Smooth muscle cell of the brain vasculature (primary cell): ENCODE measurements around the gene DIP2C.
"Not testable (repeated sequence)": the region's sequence is repeated elsewhere in the genome, so short reads cannot be mapped to it uniquely, and the experiment has no call there.

Experiments
- DNase-seq: peaks from one replicate; pipeline ENCODE4 v3.0.0-alpha.2; 2012; ENCODE audit warnings: low read depth, low spot score

The DIP2C gene

DNA sequence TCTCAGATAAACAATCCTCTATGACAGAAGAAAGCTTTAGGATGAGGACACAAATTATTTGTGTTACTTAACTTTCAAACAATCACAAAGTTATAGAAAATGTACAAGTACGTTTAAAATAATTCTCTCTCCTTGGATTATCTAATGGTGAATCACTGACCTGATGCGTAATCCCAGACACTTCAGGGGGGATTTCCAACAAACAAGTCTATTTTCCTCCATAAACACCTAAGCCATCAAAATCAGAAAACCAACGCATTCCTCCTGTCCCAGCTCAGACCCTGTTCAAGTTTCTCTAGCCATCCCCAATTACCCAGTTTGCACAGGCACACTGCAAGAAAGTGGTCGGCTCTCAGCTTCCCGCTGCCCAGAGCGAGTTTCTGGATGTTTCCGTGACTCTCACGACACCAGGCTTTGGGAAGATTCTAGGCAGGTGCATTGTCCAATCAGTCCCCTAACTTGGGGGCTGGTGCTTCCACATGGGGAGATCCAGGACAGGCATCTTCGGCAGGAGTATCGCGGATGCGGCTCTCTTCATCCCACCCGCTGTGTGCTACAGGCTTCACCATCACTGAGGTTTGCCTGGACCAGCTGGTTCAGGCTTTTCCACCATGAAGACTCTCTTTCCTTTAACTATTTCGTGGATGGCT lies 354.2 kb downstream of the DIP2C start:
- no peak for DNase-seq

- DNase-seq, result no peak
These were observed 358.3 kb downstream of the DIP2C start for GRCh38 chr10:331186-331585.

- DNase-seq, result peak; percentile 87
These were observed 359.9 kb downstream of the DIP2C start for GRCh38 chr10:329361-330099.

DNA sequence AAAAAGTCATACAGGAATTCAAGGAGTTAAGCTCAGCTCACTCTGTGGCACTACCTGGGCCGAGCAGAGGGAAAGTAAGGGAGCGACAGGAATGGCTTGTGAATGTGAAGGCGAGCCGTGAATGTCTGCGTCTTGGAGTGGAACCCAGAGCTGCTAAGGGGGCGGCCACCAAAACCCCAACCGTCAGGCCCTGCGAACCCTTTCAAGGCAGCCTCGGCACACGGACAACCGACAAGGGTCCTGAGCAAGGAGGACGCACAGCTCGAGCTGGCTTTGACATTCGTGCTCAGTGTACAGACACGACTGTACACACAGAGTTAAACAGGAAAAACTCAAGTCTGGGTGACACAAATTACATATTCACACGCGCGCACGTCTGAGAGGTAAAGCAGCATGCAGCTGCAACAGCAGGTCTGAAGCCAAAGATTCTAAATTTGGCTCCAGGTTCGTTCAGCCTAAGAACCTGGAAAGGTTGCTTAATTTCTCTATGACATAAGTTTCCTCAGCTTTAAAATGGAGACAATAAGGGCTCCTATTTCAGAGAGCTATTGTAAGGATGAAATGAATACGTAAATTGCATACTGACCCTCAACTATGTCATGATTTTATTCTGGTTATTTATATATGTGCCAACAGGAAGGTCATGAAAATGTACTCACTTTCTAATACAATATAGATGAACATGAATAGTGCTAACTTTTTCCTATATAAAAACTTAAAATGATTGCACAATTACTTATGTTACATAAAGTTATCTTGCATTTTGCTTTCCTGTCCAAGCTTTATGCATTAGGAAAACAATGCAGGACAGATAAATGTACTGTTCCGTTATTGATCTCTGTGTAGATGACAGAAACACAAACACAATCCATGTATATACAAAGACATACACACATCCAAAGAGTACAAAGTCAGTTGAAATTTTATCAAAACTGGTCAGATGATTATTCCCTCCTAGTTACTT lies 361.3 kb downstream of the DIP2C start:
- DNase-seq, result no peak

GRCh38 chr10:326894-327635 lies 362.4 kb downstream of the DIP2C start:
- no peak for DNase-seq

DNA sequence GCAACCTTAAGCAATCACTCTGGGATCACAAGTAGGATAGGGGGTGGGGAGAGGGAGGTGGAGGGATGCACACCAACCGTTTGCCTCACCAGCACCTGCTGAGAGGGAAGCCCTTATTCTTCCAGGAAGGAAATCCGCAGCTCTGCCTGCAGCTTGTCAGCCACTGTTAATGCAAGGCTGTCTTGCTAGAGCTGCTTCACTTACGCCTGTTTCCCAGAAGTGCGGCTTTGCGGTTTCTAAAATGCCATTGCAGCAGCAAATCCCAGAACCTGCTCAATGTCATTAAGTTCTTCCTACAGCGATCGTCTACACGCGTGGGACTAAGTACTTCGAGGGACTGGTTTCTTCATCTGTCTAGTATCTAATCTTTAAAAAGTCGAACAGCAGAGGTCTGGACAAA lies 363.1 kb downstream of the DIP2C start:
- no peak for DNase-seq

DNA sequence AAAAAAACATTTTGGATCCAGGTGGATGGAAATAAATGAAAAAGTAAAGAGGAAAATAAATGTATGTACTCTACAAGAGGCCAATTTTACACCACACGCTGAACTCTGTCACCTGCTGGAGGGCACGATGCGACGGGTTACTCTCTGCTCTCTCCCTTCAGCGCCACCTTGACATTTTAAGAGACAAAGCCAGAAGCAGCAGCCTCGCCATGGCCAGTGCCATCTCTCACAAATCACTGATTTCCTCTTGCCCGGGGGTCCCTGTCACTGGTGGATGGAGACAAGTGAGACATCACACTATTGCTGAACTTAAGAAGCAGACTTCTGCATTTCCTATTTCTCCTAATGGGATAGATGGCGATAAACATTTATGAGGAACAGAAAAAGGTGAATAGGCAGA lies 364.2 kb downstream of the DIP2C start:
- no peak for DNase-seq

DNA sequence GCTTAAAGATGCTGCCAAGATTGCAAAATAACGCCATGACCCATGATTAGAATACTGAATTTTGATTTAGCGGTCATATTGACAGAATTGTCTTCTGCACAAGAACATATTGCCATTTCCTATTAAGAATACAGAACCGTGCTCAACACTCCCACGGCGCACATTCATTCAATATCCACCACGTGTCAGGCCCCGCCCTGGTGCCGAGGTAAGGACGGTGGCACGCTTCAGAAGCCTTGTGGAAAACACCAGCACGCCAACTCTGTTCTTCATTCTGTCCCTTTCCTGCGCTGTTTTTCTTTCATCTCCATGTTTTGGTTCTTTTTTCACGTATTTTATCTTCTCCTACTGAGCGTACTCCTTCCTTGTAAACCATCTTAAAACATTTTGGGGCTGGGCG lies 364.9 kb downstream of the DIP2C start:
- DNase-seq, result no peak

GRCh38 chr10:323651-324293 lies 365.7 kb downstream of the DIP2C start:
- DNase-seq, result peak; percentile 78

DNA sequence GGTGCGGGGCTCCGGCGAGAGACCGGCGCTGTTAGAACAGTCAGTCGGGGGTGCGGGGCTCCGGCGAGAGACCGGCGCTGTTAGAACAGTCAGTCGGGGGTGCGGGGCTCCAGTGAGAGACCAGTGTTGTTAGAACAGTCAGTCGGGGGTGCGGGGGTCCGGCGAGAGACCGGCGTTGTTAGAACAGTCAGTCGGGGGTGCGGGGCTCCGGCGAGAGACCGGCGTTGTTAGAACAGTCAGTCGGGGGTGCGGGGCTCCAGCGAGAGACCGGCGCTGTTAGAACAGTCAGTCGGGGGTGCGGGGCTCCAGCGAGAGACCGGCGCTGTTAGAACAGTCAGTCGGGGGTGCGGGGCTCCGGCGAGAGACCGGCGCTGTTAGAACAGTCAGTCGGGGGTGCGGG lies 366.4 kb downstream of the DIP2C start:
- not testable (repeated sequence) for DNase-seq

DNA sequence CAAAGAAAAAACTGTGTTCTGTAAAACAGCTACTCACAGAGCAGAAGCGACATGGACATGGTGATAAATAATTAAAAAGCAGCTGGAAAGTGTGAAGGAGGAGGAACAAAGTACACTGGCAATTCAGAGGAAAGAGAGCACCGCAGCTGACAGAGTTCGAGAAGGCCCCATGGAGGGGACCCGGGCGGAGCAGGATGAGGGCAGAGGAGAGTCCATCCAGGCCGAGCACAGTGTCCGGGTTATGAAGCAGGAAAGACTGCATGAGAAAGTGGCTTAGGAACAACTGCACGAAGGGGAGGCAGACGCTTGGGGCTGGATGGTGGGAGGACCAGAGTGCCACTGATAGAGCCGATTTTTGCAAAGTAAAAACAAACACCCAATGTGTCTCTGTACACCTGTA lies 368.7 kb downstream of the DIP2C start:
- no peak for DNase-seq

DNA sequence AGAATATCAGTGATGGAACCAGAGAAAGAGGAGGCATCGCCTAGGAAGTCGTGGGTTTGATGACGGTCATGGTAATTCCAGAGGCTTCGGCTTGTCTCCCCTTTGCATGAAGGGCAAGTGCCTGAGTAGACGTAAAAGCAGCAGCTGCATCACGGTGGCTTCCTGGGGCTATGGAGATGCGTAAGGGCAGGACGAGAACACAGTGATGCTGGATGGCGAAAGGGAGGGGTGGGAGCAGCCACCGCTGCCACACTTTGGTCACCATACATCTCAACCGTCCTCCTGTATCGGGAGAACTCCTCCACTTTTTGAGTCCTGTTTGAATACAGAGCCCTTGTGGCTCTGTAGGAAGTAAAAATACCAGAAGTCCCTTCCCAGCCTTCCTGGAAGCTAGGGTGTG lies 371.5 kb downstream of the DIP2C start:
- DNase-seq, result no peak

- no peak for DNase-seq
These were observed 372.1 kb downstream of the DIP2C start for GRCh38 chr10:317271-317769.

DNA sequence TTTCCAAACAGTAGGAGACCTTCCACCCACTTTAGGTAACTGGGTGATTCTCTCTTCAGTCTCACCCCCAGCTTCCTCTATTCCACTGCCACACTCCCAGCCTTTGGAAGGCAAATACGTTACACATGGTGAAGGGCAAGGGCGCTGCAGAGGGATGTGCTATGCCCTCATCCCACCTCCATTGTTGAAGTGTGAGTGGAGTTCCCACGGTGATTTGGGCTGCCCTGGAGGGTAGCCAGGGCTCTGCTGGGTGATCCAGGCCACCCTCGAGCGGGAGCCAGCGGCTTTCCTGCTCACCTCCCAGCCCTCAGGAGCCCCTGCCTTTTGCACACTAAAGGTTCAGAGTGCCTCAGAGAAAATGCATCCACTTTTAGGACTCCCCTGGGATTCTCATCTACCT lies 373.1 kb downstream of the DIP2C start:
- DNase-seq, result no peak

- DNase-seq, result no peak
These were observed 374.6 kb downstream of the DIP2C start for GRCh38 chr10:314871-315270.

- no peak for DNase-seq
These were observed 375.1 kb downstream of the DIP2C start for GRCh38 chr10:314381-314780.

DNA sequence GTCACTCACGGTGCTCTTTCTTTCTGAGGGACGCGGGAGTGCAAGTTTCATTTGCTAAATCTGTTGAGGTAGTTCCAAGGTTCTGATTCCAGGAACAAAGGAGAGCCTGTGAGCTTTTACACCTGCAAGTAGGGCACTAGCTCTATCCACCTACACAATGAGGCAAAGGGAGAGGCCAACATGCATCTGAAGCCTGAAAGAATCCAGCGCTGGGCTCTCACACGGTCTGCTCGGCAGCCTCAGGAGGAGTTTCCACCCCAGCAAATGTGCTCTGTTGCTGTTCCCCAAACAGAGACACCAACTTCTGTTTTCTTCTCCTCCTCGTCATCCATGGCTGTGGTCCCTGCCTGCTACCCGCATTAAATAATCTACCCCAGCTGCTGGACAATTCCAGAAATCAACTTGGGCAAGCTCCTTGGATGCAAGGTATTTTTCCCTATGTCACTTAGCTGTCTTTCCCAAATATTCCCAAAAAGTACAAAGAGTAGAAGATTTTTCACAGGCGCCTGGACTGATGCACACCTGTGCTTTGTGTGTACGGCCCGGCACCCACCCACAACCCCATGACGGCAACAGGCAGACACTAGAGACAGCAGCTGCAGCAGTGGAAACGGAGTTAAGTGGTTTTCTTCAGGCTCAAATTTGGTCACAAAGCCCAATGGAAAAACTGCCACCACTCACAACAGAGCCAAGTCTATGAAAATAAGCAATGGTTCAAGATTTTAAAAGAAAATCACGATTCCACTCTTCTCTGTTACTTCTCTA lies 377.4 kb downstream of the DIP2C start:
- DNase-seq, result no peak

DNA sequence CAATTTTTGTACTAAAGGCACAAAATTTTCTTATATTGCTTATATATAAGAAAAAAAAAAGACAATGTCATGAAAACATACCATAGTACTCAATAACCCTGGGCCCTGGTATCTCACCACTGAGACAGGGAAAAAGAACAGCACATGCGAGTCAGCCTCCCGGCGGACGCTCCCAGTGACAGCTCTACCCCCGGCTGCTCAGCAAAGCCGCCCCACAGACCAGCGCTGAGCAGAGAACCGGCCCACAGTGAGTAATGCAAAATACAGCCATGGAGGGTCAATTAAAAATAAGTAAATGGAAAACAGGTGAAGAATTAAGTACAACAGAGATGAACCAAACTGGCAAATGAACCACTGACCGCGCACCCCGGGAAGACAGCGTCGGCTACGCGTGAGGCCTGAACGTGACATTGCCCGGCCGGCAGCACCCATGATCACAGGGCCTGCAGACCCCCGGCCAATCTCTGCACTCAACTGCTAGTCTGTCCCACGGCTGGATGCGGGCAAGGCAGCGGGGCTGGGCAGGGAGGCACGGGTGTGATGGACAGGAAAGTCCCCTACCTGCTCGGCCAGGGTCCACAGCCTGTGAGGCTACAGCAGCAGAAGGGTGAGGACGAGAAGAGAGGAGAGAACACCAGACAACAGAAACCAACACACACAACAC lies 378.4 kb downstream of the DIP2C start:
- no peak for DNase-seq

DNA sequence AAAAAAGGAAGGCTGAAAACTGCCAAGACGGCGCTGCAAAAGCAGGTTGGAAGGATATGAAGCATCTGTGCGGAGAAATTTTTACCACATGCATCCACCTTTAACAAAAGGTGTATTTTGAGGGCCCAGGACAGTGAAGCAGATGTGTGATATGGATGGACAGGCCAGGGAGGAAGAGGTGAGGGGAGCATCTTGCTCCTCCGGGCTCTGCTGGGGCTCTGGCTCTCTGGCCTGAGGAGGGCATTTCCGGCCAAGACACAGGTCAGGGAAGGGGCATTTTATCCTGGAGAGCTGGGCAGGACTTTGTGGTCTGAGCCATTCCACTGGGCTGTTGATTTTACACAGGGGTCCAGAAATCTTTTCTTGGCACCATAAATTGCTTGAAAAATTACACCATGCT lies 379.1 kb downstream of the DIP2C start:
- DNase-seq, result peak; percentile 41
